HG02970 (cell line): ENCODE data around the gene AKR1C8.
"Not testable (repeated sequence)": the region's sequence is repeated elsewhere in the genome, so short reads cannot be mapped to it uniquely, and the experiment has no call there.

Experiments used
- ATAC-seq: cut with Tn5 transposase; IDR thresholded peaks from one replicate; pipeline ENCODE4 v1.9.1; 2021; ENCODE audit warnings: mild to moderate bottlenecking, moderate library complexity, moderate number of reproducible peaks; ENCODE audit not compliant: unreplicated experiment, low FRiP score

Gene AKR1C8

GRCh38 chr10:5175581-5175980, 9.4 kb downstream of the AKR1C8 start:
- not testable (repeated sequence) for ATAC-seq

GRCh38 chr10:5168897-5169420, 16.0 kb downstream of the AKR1C8 start:
- ATAC-seq, result no peak

DNA sequence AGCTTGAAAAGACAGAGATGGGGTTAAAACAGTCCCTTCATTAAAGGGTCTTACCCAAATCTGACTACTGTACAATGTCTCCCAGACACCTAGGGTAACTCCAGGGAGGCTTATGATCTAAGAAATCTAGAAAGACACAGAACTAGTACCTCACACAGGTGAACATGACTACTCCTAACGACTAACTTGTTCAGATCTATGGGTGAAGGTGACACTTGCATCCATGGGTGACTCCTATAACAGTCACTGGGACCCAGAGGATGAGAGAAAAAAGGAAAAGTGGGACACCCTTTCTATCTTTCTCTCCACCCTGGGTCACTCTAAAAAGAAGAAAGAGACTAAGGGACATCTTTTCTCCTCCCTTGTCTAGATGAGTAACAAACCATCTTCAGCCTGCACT, 19.2 kb downstream of the AKR1C8 start:
- ATAC-seq, result no peak

GRCh38 chr10:5163487-5163886, 21.5 kb downstream of the AKR1C8 start:
- ATAC-seq, result no peak

DNA sequence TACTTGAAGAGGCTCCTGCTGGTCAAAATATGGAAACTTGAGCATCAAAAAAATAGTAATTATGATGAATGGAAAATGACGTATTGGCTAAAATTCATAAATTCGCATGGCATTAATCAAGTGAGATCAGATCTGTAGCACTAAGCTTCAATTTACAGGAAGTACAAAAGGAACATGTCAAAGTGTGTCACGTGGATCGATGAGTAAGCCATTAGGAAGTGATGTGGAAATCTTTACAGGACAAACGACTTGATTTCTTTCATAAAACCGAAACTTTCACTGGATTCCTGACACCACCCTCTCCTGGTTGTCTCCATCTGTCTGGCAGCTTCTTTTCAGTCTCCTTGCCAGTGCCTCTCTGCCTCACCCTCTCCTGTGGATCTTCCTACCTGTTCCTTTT, 25.8 kb downstream of the AKR1C8 start:
- ATAC-seq, result no peak

- no peak for ATAC-seq
Measured at GRCh38 chr10:5157501-5157900, 27.4 kb downstream of the AKR1C8 start.

DNA sequence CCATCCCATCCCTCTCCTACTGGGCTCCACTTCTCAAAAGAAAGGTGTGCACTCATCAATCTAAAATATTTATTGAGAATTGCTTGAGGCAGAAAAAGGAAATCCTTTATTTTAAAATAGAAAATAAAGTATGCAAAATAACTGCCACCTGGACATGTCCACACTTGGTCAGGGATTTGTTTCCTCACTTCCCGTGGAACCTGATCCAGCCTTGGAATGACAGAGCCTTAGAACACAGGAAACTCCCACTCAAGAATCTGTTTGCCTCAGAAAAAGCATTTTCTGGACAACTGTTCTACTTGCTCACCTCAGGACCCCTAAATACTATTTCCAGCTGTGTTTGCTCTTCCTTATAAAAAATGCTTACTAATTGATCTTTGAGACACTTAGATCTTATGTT, 29.0 kb downstream of the AKR1C8 start:
- no peak for ATAC-seq

DNA sequence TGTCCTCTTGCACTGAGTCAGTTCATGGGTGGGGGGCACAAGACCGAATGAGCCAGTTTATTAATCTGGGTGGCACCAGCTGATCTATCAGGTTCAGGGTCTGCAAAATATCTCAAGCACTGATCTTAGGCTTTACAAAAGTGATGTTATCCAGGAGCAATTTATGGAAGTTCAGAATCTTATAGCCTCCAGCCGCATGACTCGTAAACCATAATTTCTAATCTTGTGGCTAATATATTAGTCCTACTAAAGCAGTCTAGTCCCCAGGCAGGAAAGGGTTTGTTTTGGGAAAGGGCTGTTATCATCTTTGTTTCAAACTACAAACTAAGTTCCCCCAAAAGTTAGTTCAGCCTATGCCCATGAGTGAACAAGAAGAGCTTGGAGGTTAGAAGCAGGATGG, 33.9 kb downstream of the AKR1C8 start:
- ATAC-seq, result no peak

- no peak for ATAC-seq
Measured at GRCh38 chr10:5148678-5149032, 36.3 kb downstream of the AKR1C8 start.

DNA sequence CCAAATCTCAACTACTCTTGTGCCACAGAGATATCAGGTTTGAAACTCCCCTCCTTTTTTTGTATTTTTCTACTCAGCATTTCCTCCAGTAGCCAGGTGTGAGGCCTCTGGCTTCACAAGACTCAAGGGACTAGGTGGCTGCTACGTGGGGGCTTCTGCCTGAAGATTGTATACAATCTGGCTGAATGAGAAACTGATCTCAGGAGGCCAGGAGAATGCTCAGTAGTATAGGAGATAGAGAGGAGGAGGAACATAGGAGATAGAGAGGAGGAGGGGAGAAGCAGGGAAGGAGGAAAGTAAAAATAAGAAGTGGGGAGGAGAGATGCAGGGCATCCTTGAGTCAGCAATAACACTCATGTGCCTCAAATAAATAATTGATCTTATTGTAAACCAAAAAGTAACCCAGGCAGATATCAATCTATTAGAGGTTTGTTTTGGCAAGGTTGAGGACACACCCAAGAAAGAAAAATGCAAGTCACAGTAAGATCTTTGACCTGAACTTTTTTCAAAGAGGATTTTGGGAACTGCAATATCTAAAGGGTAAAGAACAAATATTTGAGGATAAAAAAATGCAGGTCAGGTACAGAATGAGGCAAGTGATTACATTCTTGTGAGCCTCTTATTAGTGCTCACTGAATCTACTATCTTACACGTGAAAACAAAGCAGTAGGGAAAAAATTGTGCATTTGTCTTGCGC, 36.8 kb downstream of the AKR1C8 start:
- ATAC-seq, result no peak

- ATAC-seq, result no peak
Measured at GRCh38 chr10:5147255-5147980, 37.5 kb downstream of the AKR1C8 start.

DNA sequence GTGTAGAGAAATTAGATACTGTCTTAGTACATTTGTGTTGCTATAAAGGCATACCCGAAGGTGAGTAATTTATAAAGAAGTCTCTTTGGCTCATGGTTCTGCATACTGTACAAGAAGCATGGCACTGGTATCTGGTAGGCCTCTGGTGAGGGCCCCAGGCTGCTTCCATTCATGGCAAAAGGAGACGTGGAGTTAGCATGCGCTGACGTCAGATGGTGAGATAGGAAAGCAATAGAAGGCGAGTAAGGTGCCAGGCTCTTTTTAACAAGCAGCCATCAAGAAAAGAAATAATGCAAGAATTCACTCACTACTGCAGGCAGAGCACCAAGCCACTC, 38.1 kb downstream of the AKR1C8 start:
- ATAC-seq, result no peak

DNA sequence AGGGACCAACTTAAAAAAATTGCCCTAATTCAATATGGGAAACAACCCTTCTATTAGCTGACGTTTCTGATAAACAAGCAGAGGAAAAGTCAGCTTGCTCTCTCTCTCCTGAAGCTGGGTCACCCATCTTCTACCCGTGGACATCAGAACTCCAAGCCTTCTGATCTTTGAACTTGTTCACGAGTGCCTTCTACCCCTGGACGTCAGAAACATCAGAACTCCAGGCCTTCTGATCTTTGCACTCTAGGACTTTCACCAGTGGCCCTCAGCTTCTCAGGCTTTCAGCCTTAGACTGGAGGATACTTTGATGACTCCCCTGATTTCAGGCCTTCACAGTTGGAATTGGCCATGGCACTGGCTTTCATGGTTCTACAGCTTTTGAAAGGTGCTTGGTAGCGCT, 41.8 kb downstream of the AKR1C8 start:
- ATAC-seq, result no peak

GRCh38 chr10:5142199-5142598, 42.8 kb downstream of the AKR1C8 start:
- no peak for ATAC-seq

- ATAC-seq, result not testable (repeated sequence)
Measured at GRCh38 chr10:5137699-5138098, 47.3 kb downstream of the AKR1C8 start.

GRCh38 chr10:5136468-5137087, 48.4 kb downstream of the AKR1C8 start:
- no peak for ATAC-seq

DNA sequence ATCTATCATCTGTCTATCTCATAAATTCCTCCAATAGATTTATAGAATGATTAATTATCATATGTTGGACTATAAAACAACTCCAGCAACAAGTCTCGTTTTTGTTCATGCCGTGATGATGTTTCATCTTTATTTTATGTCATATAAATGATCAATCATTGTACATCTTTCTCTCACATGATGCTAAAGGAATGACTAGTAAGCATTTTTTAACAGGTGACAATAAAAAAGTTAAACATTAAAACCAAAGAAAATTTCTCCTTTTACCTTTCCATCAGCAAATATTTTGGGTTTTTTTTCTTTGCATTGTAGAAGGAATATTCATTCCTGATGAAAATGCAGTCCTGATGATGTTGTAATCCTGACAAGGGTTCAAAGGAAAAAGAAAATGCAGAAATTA, 49.4 kb downstream of the AKR1C8 start:
- no peak for ATAC-seq

DNA sequence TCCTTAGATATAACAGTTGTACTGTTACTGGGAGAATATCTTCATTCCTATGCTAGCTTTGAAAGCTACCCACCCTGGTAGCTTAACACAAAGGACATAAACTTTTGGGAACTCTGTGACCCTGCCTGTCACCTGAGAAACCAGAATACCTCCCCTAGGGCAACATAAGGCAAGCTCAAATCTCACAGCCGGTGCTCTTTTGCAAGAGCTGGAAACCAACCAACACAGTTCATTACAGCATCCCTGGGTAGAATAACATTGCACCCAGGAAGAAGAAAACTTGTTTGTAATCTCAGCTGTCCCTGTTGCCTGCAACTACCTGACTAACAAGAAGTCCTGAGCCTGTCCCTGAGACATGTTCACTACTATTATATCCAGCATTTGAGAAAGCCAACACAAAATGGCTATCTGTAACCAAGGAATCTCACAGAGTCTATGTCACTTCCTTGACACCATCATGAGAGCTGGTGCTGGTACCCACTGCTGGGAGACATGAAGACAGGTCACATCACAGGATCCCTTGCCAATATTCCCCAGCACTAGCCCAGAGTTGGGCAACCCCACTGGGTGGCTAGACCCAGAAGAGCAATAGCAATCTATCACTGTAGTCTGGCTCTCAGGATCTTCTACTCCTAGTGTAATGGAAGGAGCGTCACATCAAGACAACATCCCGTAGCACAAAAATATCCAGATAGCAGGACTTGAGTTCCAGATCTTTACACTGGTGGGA, 59.5 kb downstream of the AKR1C8 start:
- ATAC-seq, result no peak

GRCh38 chr10:5123886-5124285, 61.1 kb downstream of the AKR1C8 start:
- no peak for ATAC-seq

DNA sequence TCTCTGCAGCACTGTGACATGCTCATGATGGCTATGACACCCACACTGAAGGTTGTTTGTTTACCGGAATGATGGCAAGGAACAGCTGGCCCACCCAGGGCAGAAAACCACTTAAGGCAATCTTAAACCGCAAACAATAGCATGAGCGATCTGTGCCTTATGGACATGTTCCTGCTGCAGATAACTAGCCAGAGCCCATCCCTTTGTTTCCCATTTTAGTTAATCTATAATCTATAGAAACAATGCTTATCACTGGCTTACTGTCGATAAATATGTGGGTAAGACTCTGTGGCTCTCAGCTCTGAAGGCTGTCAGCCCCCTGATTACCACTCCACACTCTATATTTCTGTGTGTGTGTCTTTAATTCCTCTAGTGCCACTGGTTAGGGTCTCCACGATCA, 65.0 kb downstream of the AKR1C8 start:
- not testable (repeated sequence) for ATAC-seq

DNA sequence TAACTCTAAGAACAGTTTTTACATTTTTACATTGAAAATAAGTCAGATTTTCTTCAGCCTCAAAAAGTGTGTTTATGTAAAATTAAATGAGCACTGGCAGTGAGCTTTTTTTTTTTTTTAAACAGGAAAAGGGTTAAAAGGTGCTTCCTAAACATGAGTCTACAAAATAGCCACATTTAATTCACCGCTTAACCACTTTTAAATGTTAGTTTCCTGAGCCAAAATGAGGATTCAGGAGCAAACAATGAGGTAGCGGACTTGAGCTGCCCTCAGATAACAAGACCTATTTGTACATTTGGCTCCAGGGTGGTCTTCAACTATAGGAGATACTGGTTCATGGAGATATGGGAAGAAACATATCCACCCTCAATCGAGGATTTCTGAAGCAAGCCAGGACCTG, 67.9 kb downstream of the AKR1C8 start:
- ATAC-seq, result no peak
